Tibial artery (tissue), 4 donors: Measurements from ENCODE around the gene ERBB4.

ENCODE experiments used
- DNase-seq, 2 donors: peaks; one replicate each; pipeline ENCODE4 v3.0.0-alpha.2; 2019
- H3K27ac ChIP-seq, 2 donors: fragments of 200-600 bp; sonication (generic) in 1 of 2; 1 replicate in 1 of 2; 2 replicates in 1 of 2; pipeline ENCODE4 v1.5.1; 2018 to 2019; ENCODE audit warnings: mild to moderate bottlenecking in 1 of 2
- H3K27me3 ChIP-seq, 2 donors: fragments of 200-600 bp; sonication (generic) in 1 of 2; one replicate each; pipeline versions ENCODE4 v1.5.1 to v1.6.0; 2016 to 2019
- H3K36me3 ChIP-seq, 3 donors: fragments of 200-600 bp; sonication (generic) in 2 of 3; one replicate each; pipeline ENCODE4 v1.5.1; 2016 to 2019; ENCODE audit warnings: mild to moderate bottlenecking in 2 of 3
- H3K4me1 ChIP-seq, 4 donors: fragments of 200-600 bp; sonication (generic) in 2 of 4; 1 replicate in 3 of 4; 2 replicates in 1 of 4; pipeline ENCODE4 v1.5.1; 2016 to 2019
- H3K4me3 ChIP-seq, 2 donors: fragments of 200-600 bp; sonication (generic) in 1 of 2; 1 replicate in 1 of 2; 2 replicates in 1 of 2; pipeline ENCODE4 v1.5.1; 2018 to 2019; ENCODE audit warnings: mild to moderate bottlenecking in 2 of 2
- H3K9me3 ChIP-seq, 3 donors: fragments of 200-600 bp; sonication (generic) in 1 of 3; one replicate each; pipeline ENCODE4 v1.5.1; 2016 to 2019
- intact Hi-C: fragments of 100-400 bp; cut with DNase I; formaldehyde crosslinking; loops from one replicate; pipeline ENCODE4 v1.15.0; 2023; ENCODE audit warnings: low total_unique reads
- TF ChIP-seq, protein P1 (sequence below), 2 experiments: fragments of 200-600 bp in 1 of 2; fragments of 450-650 bp in 1 of 2; IDR thresholded peaks; one replicate each; pipeline ENCODE4 v1.5.1; 2017 to 2019; ENCODE audit warnings: antibody characterized with exemption in 2 of 2, mild to moderate bottlenecking in 1 of 2, moderate library complexity in 1 of 2

ERBB4 gene

DNA sequence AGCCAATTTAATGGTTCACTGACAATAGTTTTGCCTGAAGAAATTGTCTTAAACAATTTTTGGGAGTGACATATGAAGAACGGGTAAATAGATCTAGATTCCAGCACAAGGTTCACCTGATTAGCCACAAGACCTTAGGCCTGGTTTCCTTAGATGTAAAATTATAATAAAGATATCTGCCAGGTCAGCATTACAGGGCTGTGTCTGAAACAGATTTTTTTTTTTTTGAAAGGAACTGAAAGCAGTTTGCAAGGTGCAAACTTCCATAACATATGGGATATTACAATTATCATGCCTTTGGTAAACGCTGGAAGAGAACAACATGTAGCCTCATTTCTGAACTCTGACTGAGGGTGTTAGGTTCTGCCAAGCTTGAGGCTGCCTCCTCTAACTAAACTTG, 599.4 kb downstream of the ERBB4 start:
- Histone ChIP-seq H3K4me3 (no peak overlapping the region), H3K36me3 (no peaks in the 10 kb centered on the region), H3K27me3 (no peaks in the 10 kb centered on the region), H3K27ac (no peak overlapping the region), H3K4me1 (no peaks in the 10 kb centered on the region), H3K9me3 (no peaks in the 10 kb centered on the region)
- no peak for DNase-seq
- TF ChIP-seq, protein P1, sequence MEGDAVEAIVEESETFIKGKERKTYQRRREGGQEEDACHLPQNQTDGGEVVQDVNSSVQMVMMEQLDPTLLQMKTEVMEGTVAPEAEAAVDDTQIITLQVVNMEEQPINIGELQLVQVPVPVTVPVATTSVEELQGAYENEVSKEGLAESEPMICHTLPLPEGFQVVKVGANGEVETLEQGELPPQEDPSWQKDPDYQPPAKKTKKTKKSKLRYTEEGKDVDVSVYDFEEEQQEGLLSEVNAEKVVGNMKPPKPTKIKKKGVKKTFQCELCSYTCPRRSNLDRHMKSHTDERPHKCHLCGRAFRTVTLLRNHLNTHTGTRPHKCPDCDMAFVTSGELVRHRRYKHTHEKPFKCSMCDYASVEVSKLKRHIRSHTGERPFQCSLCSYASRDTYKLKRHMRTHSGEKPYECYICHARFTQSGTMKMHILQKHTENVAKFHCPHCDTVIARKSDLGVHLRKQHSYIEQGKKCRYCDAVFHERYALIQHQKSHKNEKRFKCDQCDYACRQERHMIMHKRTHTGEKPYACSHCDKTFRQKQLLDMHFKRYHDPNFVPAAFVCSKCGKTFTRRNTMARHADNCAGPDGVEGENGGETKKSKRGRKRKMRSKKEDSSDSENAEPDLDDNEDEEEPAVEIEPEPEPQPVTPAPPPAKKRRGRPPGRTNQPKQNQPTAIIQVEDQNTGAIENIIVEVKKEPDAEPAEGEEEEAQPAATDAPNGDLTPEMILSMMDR (IDR thresholded peaks at IDR 0.05) = no peak
- intact Hi-C loops = no loop called here

DNA sequence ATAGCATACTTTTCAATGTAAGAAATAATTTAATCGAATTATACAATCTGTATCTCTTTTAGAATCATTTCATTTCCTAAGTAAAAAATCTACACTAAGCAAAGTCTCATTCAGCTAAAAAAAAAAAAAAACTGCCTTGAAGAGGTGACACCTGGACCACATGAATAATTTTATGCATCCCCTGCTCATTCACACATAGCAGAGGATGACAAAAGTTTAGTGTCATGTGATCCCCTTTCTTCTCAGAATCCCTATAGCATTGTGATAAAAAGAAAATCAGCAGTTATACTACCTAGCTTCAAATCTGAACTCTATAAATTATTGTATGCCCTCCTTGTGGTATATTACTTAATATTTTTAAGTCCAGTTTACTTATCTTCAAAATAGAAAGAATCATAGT, 603.8 kb downstream of the ERBB4 start:
- no peak overlapping the region for H3K4me3 ChIP-seq
- no peak for DNase-seq
- intact Hi-C loops = no loop called here
- no peaks in the 10 kb centered on the region for H3K27me3 ChIP-seq
- no peaks in the 10 kb centered on the region for H3K36me3 ChIP-seq
- TF ChIP-seq, protein P1 (IDR thresholded peaks at IDR 0.05) = no peak
- no peaks in the 10 kb centered on the region for H3K4me1 ChIP-seq
- no peaks in the 10 kb centered on the region for H3K9me3 ChIP-seq
- no peak overlapping the region for H3K27ac ChIP-seq

DNA sequence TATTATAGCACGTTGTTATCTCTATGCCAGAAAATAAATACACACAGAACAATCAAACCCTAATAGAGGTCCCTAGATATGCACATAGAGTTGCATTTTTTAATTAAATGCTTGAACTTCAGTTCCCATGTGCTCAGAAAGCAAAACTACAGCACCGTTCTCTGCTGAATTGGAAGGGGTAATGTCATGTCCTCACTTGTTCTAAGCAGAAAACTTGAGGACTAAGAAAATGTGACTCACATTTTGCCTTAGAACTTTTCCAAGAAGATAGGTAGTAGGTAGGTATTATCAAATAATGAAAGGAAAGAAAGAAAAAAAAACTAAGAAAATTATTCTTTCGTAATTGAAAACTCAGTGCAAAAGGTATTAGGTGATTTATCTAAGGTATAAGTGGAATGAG, 607.3 kb downstream of the ERBB4 start:
- intact Hi-C loops = no loop called here
- Histone ChIP-seq H3K4me3 (no peak overlapping the region), H3K4me1 (no peaks in the 10 kb centered on the region), H3K27ac (no peak overlapping the region), H3K9me3 (no peaks in the 10 kb centered on the region), H3K36me3 (no peaks in the 10 kb centered on the region), H3K27me3 (no peaks in the 10 kb centered on the region)
- no peak for DNase-seq
- TF ChIP-seq, protein P1 (IDR thresholded peaks at IDR 0.05) = no peak

DNA sequence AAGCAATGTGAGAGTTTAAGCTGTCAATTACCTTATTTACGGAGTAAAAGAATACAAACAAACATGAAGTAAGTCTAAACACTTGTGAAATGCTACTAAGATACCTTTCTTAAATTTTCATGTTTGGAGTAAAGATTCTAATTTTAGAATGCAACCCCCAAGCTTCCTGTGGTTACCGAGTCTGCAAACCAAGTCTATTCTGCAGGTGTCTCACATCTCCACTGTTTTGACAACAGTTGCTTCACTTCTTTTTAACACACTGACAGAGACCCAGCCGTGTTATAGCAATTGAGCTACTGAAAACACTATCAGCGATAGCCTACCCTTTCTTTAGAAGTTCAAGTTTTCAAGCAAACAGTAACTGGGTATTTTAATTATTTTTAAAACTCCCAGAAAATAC, 608.3 kb downstream of the ERBB4 start:
- Histone ChIP-seq H3K36me3 (no peaks in the 10 kb centered on the region), H3K4me3 (no peak overlapping the region), H3K9me3 (no peaks in the 10 kb centered on the region), H3K4me1 (no peaks in the 10 kb centered on the region), H3K27me3 (no peaks in the 10 kb centered on the region), H3K27ac (no peak overlapping the region)
- DNase-seq = no peak
- intact Hi-C loops = no loop called here
- TF ChIP-seq, protein P1 (IDR thresholded peaks at IDR 0.05) = no peak

DNA sequence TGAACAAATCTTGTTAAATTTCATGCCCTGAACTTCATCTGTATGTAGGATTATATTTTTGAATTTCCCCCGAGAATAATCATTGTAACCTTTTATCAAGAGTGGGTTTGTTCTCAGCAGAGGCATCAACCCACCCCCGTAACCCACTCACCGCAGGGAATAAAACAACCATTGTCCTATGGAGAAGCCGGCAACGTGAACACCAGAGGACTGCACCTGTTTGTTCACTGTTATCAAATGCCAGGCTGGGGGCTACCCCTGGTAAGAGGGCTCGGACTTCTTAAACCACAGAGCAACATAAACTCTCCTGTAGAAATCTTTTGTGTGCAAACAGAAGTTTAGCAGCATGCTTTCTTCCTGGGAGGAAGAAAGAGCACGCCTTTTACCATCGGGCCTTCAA, 610.4 kb downstream of the ERBB4 start:
- no peaks in the 10 kb centered on the region for H3K4me1 ChIP-seq
- DNase-seq = no peak
- H3K36me3 ChIP-seq = no peaks in the 10 kb centered on the region
- TF ChIP-seq, protein P1 (IDR thresholded peaks at IDR 0.05) = no peak
- no peaks in the 10 kb centered on the region for H3K9me3 ChIP-seq
- no peak overlapping the region for H3K27ac ChIP-seq
- intact Hi-C loops = no loop called here
- H3K27me3 ChIP-seq = no peaks in the 10 kb centered on the region
- H3K4me3 ChIP-seq = no peak overlapping the region

DNA sequence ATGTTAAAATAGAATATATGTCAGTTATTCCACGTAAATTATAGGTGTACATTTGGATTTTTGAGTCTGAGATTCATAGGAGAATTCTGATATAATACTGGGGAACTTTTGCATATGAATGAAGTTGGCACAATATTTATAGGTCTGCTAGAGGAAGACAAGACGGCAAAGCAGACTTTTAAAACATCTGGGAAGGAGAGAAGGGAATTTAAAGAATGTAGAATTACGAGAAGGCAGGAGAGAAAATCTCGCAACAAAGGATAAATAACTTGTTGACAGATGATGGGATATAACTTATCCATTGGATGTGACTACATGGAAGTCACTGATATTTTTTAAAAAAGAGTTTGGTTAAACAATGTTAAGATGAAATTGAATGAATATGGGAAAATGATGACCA, 615.6 kb downstream of the ERBB4 start:
- no peaks in the 10 kb centered on the region for H3K4me1 ChIP-seq
- H3K9me3 ChIP-seq = no peaks in the 10 kb centered on the region
- TF ChIP-seq, protein P1 (IDR thresholded peaks at IDR 0.05) = no peak
- no peaks in the 10 kb centered on the region for H3K27me3 ChIP-seq
- no peaks in the 10 kb centered on the region for H3K36me3 ChIP-seq
- no peak for DNase-seq
- no peak overlapping the region for H3K4me3 ChIP-seq
- H3K27ac ChIP-seq = no peak overlapping the region
- intact Hi-C loops = no loop called here
